Measurements from ENCODE around the gene FKBP9. TPM values are rescaled to one million over a fixed set of nuclear protein-coding genes. Genes with fewer than 3 reads are reported as not detected.

FKBP9 gene
- total RNA-seq, 2 experiments from 2014 or later, result 0.78 to 0.94 TPM

DNA sequence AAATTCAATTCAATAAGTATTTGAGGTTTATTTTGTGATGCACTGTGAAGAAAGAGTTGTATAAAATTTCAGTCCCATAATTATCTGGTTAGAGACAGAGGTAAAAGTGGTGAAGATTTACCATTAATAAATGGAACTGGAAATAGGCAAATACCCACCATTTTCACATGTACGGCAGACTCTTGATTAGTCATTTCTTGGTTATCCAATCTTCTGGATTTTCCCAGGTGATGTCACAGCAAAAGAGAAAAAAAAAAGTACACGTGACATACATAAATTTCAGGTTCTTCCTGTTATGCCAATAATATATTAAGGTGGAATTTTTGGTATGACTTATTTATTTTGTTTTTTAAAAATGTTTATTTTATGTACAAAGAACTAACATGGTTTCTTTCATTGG, 78.5 kb downstream of the FKBP9 start:
- intact Hi-C loops (cut with micrococcal nuclease), result no loop called here
- H3K4me1 Mint-ChIP-seq (ENCODE audit: low read depth), result peaks cover 48% of the 10 kb centered on the region
- no peaks in the 10 kb centered on the region for H3K27me3 Mint-ChIP-seq
- POLR2A ChIA-PET, result no interaction called here
- no peak overlapping the region for H3K27ac Mint-ChIP-seq
- CTCF ChIA-PET, result interaction anchor here (2.6 kb wide), 1 partner anchor 72 kb away, joined by 12 read pairs; the partner anchor contains the start of gene RP9
- peaks cover 8% of the 10 kb centered on the region for H3K36me3 Mint-ChIP-seq
- no peak overlapping the region for H3K4me3 Mint-ChIP-seq
- H3K9me3 Mint-ChIP-seq, result no peaks in the 10 kb centered on the region
- DNase-seq, result no peak

DNA sequence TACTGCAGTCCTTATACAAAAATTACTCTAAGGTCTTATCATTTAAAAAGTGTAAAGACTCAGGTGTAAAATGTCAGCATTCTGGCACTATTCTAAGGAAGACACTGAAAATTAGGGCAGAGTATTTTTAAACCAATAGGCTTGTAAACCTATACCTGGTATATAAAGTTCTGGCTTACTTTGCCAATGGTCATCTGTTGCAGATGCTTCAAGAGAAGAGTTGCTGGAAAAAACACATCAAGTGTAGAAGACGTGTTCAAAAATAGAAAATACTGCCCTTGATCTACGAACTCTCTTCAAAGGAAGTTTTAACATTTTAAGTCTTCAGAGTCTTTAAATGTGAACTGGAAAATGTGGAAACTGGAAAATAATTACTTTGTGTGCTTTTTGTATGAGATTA, 81.4 kb downstream of the FKBP9 start:
- no peaks in the 10 kb centered on the region for H3K27me3 Mint-ChIP-seq
- intact Hi-C loops (cut with micrococcal nuclease), result loop anchor here (1.0 kb wide), 1 partner anchor 24 kb away; the partner anchor contains the start of gene NT5C3A
- CTCF ChIA-PET, result interaction anchor here (2.3 to 3.2 kb wide), 4 partner anchors 11 to 71 kb away, joined by 8 to 20 read pairs (median 12); partner anchors contain the start of gene RP9
- DNase-seq, result no peak
- no peaks in the 10 kb centered on the region for H3K9me3 Mint-ChIP-seq
- H3K36me3 Mint-ChIP-seq, result peaks cover 8% of the 10 kb centered on the region
- POLR2A ChIA-PET, result interaction anchor here (2.5 kb wide), 1 partner anchor 146 kb away, joined by 12 read pairs; no protein-coding TSS in a partner anchor
- peak overlapping the region; percentile 79 for H3K27ac Mint-ChIP-seq
- peaks cover 61% of the 10 kb centered on the region for H3K4me1 Mint-ChIP-seq (ENCODE audit: low read depth)
- H3K4me3 Mint-ChIP-seq, result peak overlapping the region; percentile 79

DNA sequence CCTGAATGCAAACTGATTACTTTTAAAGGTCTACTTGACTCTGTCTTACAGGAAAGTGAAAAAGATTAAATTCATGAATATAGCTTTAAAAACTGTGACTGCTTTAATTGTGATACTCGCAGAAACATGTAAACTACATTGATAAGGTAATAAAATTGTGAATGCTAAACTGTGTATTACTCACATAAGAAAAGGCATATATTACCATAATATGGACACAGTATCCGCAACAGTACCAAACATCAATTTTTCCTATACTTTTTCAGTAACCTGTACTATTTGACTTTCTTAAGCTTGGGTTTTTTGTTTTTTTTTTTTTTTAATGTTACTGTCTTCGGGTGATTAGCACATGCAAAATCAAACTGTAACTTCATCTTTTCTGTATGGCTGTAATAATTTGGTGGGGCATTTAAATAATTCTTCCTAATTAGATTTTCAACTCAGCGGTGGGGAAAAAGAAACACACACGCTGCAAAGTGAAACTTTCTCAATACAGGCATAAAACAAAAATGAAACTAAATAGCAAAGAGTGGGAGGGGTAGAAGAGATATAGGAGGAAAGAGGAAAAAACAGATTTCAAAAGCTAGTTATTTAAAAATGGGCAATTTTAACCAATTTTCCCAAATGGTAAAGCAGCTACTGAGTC, 82.1 kb downstream of the FKBP9 start:
- Mint-ChIP-seq H3K4me1 (ENCODE audit: low read depth) (peaks cover 63% of the 10 kb centered on the region), H3K9me3 (no peaks in the 10 kb centered on the region), H3K27ac (peak overlapping the region; percentile 79), H3K27me3 (no peaks in the 10 kb centered on the region), H3K4me3 (peak overlapping the region; percentile 79), H3K36me3 (peaks cover 7% of the 10 kb centered on the region)
- no peak for DNase-seq
- POLR2A ChIA-PET, result interaction anchor here (0.6 to 2.5 kb wide), 2 partner anchors 68 to 147 kb away, joined by 3 to 12 read pairs; no protein-coding TSS in a partner anchor
- intact Hi-C loops (cut with micrococcal nuclease), result loop anchor here (1.0 kb wide), 1 partner anchor 23 kb away; the partner anchor contains the start of gene NT5C3A
- CTCF ChIA-PET, result interaction anchor here (0.7 to 3.2 kb wide), 8 partner anchors 10 to 507 kb away, joined by 3 to 20 read pairs (median 6); partner anchors contain the start of gene RP9

DNA sequence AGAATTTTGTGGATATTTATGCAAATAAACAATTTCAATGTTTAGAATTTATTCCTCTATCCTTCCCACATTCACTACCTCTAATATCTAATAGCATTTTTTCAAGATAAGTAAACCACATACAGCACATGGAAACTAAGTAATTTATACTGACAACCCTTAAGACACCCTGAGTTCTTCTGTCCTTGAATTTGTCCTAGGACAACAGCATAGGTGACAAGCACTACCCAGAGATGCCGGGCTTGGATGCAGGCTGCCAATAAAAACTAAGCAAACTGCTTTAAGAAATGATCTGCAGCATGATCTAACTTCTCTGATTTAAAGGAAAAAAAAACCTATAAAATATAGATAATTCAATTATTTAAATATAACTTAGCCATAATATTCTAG, 82.7 kb downstream of the FKBP9 start:
- Mint-ChIP-seq H3K27ac (peak overlapping the region; percentile 79), H3K4me3 (peak overlapping the region; percentile 79)

DNA sequence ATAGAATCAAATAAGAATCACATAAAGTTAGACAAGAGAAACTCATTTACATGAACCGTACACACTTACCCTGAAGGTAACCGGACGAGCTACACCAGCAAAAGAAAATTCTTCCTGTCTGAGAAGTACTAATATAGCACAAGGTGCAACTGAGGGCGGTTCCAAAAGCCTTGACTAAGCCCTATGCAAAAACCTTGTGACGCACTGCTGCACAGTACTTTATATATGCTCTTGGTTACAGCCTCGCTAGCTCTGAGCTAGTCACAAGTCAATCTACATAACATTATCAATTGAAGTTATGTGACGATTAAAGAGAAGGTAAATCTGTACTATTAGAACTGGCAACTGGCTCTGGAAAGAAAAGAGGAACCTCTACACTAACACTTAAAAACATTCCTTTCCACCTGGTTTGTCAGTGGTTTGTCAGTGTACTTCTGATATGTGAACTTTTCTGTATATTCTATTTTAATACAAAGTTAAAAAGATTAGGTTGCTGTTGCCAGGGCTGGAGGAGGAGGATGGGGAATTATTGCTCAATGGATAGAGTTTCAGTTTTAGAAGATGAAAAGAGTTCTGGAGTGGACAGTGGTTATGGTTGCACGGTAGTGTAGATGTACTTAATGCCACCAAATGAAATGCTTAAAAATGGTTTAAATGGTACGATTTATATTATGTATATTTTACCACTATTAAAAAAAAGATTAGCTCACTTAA, 83.7 kb downstream of the FKBP9 start:
- Mint-ChIP-seq H3K27ac (peak overlapping the region; percentile 78), H3K36me3 (peaks cover 4% of the 10 kb centered on the region), H3K9me3 (no peaks in the 10 kb centered on the region), H3K27me3 (no peaks in the 10 kb centered on the region), H3K4me1 (ENCODE audit: low read depth) (peaks cover 60% of the 10 kb centered on the region), H3K4me3 (peak overlapping the region; percentile 58)
- intact Hi-C loops (cut with micrococcal nuclease), result loop anchor here (1.0 kb wide), 2 partner anchors 9 to 149 kb away; no protein-coding TSS in a partner anchor
- ChIA-PET CTCF (interaction anchor here (1.2 to 3.2 kb wide), 5 partner anchors 8 to 194 kb away, joined by 3 to 20 read pairs (median 13); partner anchors contain the start of gene RP9), POLR2A (interaction anchor here (0.7 to 2.5 kb wide), 5 partner anchors 11 to 150 kb away, joined by 3 to 12 read pairs (median 4); partner anchors contain the start of gene NT5C3A)
- peak; percentile 74 for DNase-seq

More for the DNA sequence above, 82.7 kb downstream of the FKBP9 start:
- Mint-ChIP-seq H3K4me1 (ENCODE audit: low read depth) (peaks cover 62% of the 10 kb centered on the region), H3K36me3 (peaks cover 4% of the 10 kb centered on the region), H3K27me3 (no peaks in the 10 kb centered on the region), H3K9me3 (no peaks in the 10 kb centered on the region)
- ChIA-PET CTCF (interaction anchor here (0.8 to 3.2 kb wide), 8 partner anchors 9 to 193 kb away, joined by 3 to 20 read pairs (median 6); partner anchors contain the start of gene RP9), POLR2A (interaction anchor here (1.1 to 2.5 kb wide), 3 partner anchors 23 to 149 kb away, joined by 3 to 12 read pairs (median 8); partner anchors contain the start of gene NT5C3A)
- intact Hi-C loops (cut with micrococcal nuclease), result loop anchor here (1.0 kb wide), 3 partner anchors 10 to 148 kb away; partner anchors contain the start of gene NT5C3A
- DNase-seq, result no peak

DNA sequence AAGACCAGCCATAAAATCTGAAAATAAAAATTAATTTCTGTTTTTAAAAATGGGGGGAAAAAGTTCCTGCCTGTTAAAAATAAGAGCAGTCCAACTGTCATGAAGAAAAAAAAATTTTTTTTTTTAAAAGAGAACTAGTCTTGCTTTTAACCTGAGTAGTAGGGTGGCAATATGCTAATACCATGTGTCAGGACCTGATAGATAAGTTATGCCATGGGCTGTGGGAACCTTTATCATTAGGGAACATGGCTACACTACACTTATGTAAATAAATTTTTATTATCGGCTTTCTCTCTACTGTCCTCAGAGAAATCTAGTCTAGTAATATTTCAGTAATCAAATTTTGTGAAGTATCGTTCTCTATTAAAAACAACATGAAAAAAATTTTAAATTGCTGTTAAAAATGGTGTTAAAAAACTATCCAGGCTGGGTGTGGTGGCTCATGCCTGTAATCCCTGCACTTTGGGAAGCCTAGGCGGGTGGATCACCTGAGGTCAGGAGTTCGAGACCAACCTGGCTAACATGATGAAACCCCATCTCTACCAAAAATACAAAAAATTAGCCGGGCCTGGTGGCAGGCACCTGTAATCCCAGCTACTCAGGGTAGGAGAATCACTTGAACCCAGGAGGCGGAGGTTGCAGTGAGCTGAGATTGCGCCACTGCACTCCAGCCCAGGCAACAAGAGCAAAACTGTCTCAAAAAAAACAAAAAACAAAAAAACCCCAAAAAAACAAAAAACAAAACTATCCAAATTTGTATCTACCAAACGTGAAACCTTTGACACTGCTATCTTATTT, 84.6 kb downstream of the FKBP9 start:
- intact Hi-C loops (cut with micrococcal nuclease), result no loop called here
- Mint-ChIP-seq H3K4me1 (ENCODE audit: low read depth) (peaks cover 54% of the 10 kb centered on the region), H3K36me3 (peaks cover 4% of the 10 kb centered on the region), H3K9me3 (no peaks in the 10 kb centered on the region), H3K4me3 (no peak overlapping the region), H3K27me3 (no peaks in the 10 kb centered on the region), H3K27ac (no peak overlapping the region)
- ChIA-PET CTCF (interaction anchor here (1.8 to 3.2 kb wide), 3 partner anchors 12 to 195 kb away, joined by 4 to 20 read pairs (median 17); no protein-coding TSS in a partner anchor), POLR2A (interaction anchor here (1.3 kb wide), 1 partner anchor 20 kb away, joined by 4 read pairs; the partner anchor contains the start of gene NT5C3A)
- DNase-seq, result no peak

DNA sequence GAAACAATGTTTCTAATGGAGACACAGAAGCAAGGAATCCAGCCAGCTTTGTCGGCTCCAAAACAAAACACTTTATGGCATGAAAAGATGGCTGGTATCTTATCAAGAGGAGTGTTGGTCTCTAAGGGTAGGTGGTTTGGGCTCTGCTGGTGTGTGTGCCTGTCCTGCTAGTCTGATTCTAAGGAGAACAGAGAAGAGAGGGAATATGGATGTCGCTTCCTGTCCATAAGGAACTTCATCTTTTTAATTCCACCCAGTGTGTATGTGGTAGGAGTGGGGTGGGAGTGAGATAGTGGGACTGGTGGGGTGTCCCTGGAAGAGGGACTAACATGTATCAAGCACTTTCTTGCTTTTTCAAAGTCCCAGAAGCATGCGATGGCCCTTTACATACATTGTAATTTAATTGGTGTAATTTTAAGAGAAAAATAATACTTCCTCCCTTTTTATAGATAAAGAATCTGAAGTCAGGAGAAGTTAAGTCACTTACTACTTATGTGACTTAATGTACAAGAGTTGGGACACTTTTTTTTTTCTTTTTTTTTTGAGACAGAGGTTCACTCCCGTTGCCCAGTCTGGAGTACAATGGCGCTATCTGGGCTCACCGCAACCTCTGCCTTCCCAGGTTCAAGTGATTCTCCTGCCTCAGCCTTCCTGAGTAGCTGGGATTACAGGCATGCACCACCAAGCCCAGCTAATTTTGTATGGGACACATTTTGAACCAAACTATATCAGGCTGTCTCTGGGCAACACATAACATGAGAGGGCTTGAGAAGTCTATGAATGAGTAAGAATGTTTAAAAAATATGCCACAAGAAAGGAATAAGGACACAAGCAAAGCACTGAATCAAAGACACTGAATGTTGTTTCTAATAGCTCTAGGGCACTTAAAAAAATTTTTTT, 86.5 kb downstream of the FKBP9 start:
- H3K4me3 Mint-ChIP-seq, result no peak overlapping the region
- peaks cover 46% of the 10 kb centered on the region for H3K4me1 Mint-ChIP-seq (ENCODE audit: low read depth)
- H3K27ac Mint-ChIP-seq, result peak overlapping the region; percentile 5

DNA sequence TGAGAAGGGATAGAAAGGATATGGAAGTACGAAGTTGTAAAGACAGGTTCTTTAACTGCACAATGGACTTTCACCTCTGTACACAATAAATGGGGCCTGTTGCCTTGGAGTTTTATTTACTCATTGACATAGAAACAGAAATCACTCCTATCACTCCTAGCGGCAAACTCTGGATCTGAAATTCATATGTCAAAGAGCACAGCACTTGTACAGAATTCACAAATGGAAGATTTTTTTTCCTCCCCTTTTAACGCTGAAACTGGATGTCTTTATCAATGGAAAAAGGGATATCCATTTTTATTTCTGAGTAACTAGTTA, 87.1 kb downstream of the FKBP9 start:
- Mint-ChIP-seq H3K36me3 (peaks cover 2% of the 10 kb centered on the region), H3K4me3 (no peak overlapping the region), H3K27me3 (no peaks in the 10 kb centered on the region), H3K9me3 (no peaks in the 10 kb centered on the region), H3K4me1 (ENCODE audit: low read depth) (peaks cover 45% of the 10 kb centered on the region), H3K27ac (peak overlapping the region; percentile 0)
- no peak for DNase-seq
- intact Hi-C loops (cut with micrococcal nuclease), result no loop called here
- POLR2A ChIA-PET, result no interaction called here
- CTCF ChIA-PET, result interaction anchor here (1.0 to 1.1 kb wide), 2 partner anchors 10 to 101 kb away, joined by 3 read pairs; no protein-coding TSS in a partner anchor

More for the DNA sequence above, 86.5 kb downstream of the FKBP9 start:
- ChIA-PET CTCF (interaction anchor here (1.0 to 1.8 kb wide), 3 partner anchors 11 to 197 kb away, joined by 3 to 4 read pairs (median 3); no protein-coding TSS in a partner anchor), POLR2A (no interaction called here)
- H3K9me3 Mint-ChIP-seq, result no peaks in the 10 kb centered on the region
- H3K27me3 Mint-ChIP-seq, result no peaks in the 10 kb centered on the region
- H3K36me3 Mint-ChIP-seq, result peaks cover 2% of the 10 kb centered on the region
- intact Hi-C loops (cut with micrococcal nuclease), result no loop called here
- no peak for DNase-seq

DNA sequence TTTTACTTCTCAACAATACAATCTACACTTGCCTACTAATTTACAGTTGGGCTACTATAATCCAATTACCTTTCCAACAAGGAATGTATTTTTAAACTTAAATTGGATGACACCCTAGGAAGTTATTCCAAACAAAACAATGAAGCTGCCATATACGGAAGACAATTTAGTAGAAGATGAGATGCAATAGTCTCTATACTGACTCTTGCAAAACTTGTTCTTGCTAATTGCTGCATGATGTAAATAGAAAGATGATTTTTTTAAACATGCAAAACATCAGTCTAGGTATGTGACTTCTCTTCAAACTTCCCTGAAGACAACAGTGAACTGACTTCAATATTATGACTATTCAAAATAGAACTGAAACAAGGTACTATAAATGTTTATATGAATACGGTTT, 87.7 kb downstream of the FKBP9 start:
- Mint-ChIP-seq H3K27ac (no peak overlapping the region), H3K4me1 (ENCODE audit: low read depth) (peaks cover 39% of the 10 kb centered on the region), H3K27me3 (no peaks in the 10 kb centered on the region), H3K36me3 (no peaks in the 10 kb centered on the region), H3K4me3 (no peak overlapping the region), H3K9me3 (no peaks in the 10 kb centered on the region)
- POLR2A ChIA-PET, result no interaction called here
- intact Hi-C loops (cut with micrococcal nuclease), result no loop called here
- CTCF ChIA-PET, result interaction anchor here (1.0 to 1.1 kb wide), 2 partner anchors 10 to 102 kb away, joined by 3 read pairs; no protein-coding TSS in a partner anchor
- no peak for DNase-seq

DNA sequence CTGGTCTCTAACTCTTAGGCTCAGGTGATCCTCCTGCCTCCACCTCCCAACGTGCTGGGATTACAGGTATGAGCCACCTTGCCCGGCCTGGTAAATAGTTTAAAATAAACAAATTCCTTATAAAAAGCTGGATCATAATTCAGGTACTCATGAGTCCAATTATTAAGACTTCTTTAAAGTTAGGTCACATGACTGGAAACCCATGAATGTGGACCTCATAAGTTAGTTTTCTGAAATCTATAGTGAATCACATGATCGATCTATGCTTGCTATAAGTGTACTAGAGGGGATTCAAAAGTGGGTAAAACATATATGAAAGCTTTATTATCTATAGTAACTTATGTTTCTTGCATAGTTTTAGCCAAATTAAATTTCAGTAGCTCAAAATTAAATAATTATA, 91.0 kb downstream of the FKBP9 start:
- Mint-ChIP-seq H3K27ac (no peak overlapping the region), H3K27me3 (no peaks in the 10 kb centered on the region), H3K4me3 (no peak overlapping the region), H3K36me3 (no peaks in the 10 kb centered on the region), H3K9me3 (no peaks in the 10 kb centered on the region), H3K4me1 (ENCODE audit: low read depth) (peaks cover 42% of the 10 kb centered on the region)
- intact Hi-C loops (cut with micrococcal nuclease), result no loop called here
- CTCF ChIA-PET, result interaction anchor here (0.6 to 2.4 kb wide), 3 partner anchors 8 to 202 kb away, joined by 4 to 19 read pairs (median 8); no protein-coding TSS in a partner anchor
- POLR2A ChIA-PET, result no interaction called here
- DNase-seq, result no peak

All from activated CD4-positive, alpha-beta memory T cell treated with anti-CD3 and anti-CD28 coated beads for 36 hours (primary cell).